PFSK-1 (cell line): ENCODE data around the gene SIDT1.

ENCODE experiments used
- FOXP2 ChIP-seq: optimal IDR thresholded peaks from 2 replicates; pipeline ENCODE3; 2011; ENCODE audit warnings: borderline replicate concordance, control low read depth, inconsistent platforms; ENCODE audit not compliant: insufficient read depth; ENCODE audit errors: extremely low read length, extremely low read depth
- POLR2AphosphoS5 ChIP-seq: IDR thresholded peaks from 2 replicates; pipeline ENCODE4 v1.6.1; 2012; ENCODE audit warnings: low read depth, mild to moderate bottlenecking, control low read depth, low read length, moderate library complexity
- REST ChIP-seq, 2 experiments: IDR thresholded peaks; 2 replicates each; pipeline versions ENCODE4 v1.6.1 to v1.8.0; 2011 to 2012; ENCODE audit warnings: low read depth in 2 of 2, low read length in 2 of 2, control low read depth in 1 of 2, inconsistent platforms in 1 of 2, mild to moderate bottlenecking in 1 of 2, moderate library complexity in 1 of 2; ENCODE audit not compliant: insufficient read depth in 1 of 2
- SIN3A ChIP-seq: IDR thresholded peaks from 2 replicates; pipeline ENCODE4 v1.6.1; 2012; ENCODE audit warnings: mild to moderate bottlenecking, low read length, moderate library complexity, borderline replicate concordance; ENCODE audit not compliant: insufficient read depth
- TAF1 ChIP-seq: IDR thresholded peaks from 2 replicates; pipeline ENCODE4 v1.6.1; 2012; ENCODE audit warnings: low read length, control low read depth, borderline replicate concordance; ENCODE audit not compliant: insufficient read depth

SIDT1 gene

GRCh38 chr3:113498221-113499005, 33.9 kb upstream of the SIDT1 start:
- no peak for TF ChIP-seq REST (IDR thresholded peaks at IDR 0.05; ENCODE audit: insufficient read depth in 1 of 2, low read depth in 2 of 2, low read length in 2 of 2)
- no peak for TF ChIP-seq FOXP2
- no peak for TF ChIP-seq POLR2AphosphoS5
- TF ChIP-seq TAF1: no peak
- TF ChIP-seq SIN3A: no peak

DNA sequence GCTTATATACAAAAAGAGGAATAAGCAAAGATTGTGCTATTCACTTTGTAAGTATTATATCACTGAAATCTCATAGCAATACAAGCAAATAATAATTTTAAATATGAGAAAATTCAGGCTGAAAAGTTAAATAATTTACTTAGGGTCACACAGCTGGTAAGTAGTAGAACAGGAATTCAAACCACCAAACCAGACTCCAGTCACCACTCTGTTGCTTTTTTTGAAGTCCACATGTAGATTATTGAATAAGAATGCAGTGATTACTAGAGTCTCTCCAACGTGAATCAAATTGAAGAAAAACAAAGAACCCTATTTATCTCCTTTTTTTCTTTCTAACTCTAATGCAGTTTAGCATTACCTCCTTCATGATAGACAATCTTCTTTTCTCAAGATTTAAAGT, 33.3 kb upstream of the SIDT1 start:
- TF ChIP-seq TAF1 (no peak), FOXP2 (no peak), REST (IDR thresholded peaks at IDR 0.05; ENCODE audit: insufficient read depth in 1 of 2, low read depth in 2 of 2, low read length in 2 of 2) (no peak), POLR2AphosphoS5 (no peak), SIN3A (no peak)

- TF ChIP-seq TAF1 (no peak), REST (IDR thresholded peaks at IDR 0.05; ENCODE audit: insufficient read depth in 1 of 2, low read depth in 2 of 2, low read length in 2 of 2) (no peak)
These were observed 30.8 kb upstream of the SIDT1 start for GRCh38 chr3:113501597-113501996.

DNA sequence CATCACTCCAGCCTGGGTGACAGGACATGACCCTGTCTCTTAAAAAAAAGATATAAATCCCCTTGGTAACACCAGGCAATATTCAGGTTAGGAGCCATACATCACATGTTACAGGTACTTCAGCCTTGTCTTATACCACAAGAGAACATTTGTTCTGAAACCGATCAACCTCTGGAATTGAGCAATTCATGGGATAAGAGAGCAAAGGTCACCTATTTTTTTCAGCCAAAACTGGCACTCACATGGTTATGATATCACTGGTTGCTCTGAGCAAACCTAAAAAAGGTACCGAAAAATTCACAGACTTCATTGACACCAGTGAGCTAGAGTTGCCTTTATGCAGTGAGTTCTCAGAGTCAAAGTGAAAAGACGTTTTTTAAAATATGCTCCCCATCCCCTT, 26.5 kb upstream of the SIDT1 start:
- TF ChIP-seq SIN3A: no peak
- TF ChIP-seq TAF1: no peak
- no peak for TF ChIP-seq POLR2AphosphoS5
- TF ChIP-seq REST (IDR thresholded peaks at IDR 0.05; ENCODE audit: insufficient read depth in 1 of 2, low read depth in 2 of 2, low read length in 2 of 2): no peak
- no peak for TF ChIP-seq FOXP2

GRCh38 chr3:113507501-113508067, 24.8 kb upstream of the SIDT1 start:
- no peak for TF ChIP-seq SIN3A
- TF ChIP-seq FOXP2: no peak
- no peak for TF ChIP-seq TAF1
- no peak for TF ChIP-seq REST (IDR thresholded peaks at IDR 0.05; ENCODE audit: insufficient read depth in 1 of 2, low read depth in 2 of 2, low read length in 2 of 2)
- no peak for TF ChIP-seq POLR2AphosphoS5
